Upper lobe of left lung (tissue), 6 donors: ENCODE data around the gene MLIP. TPM values are rescaled to one million over a fixed set of nuclear protein-coding genes. Genes with fewer than 3 reads are reported as not detected.

Experiments used
- ATAC-seq, 2 donors: fragments of 200-7000 bp; cut with Tn5 transposase; one replicate each; pipeline ENCODE4 v1.9.1; 2022; ENCODE audit warnings: mild to moderate bottlenecking in 2 of 2, moderate library complexity in 2 of 2; ENCODE audit not compliant: low FRiP score in 2 of 2
- DNase-seq, 2 donors: peaks; one replicate each; pipeline ENCODE4 v3.0.0-alpha.2; 2019 to 2020
- H3K27ac ChIP-seq, 4 donors: fragments of 200-600 bp; sonication (generic); one replicate each; pipeline ENCODE4 v1.5.1; 2016 to 2019
- H3K27me3 ChIP-seq, 4 donors: fragments of 200-600 bp; sonication (generic); one replicate each; pipeline ENCODE4 v1.5.1; 2017 to 2019
- H3K36me3 ChIP-seq, 4 donors: fragments of 200-600 bp; sonication (generic); one replicate each; pipeline ENCODE4 v1.5.1; 2016 to 2019
- H3K4me1 ChIP-seq, 4 donors: fragments of 200-600 bp; sonication (generic); one replicate each; pipeline ENCODE4 v1.5.1; 2018 to 2019
- H3K4me3 ChIP-seq, 4 donors: fragments of 200-600 bp; sonication (generic); one replicate each; pipeline ENCODE4 v1.5.1; 2017 to 2019; ENCODE audit warnings: mild to moderate bottlenecking in 2 of 4, moderate library complexity in 1 of 4
- H3K9me3 ChIP-seq, 4 donors: fragments of 200-600 bp; sonication (generic); one replicate each; pipeline ENCODE4 v1.5.1; 2018 to 2019
- EP300 ChIP-seq, 4 donors: sonication (generic); formaldehyde crosslinking; IDR thresholded peaks; one replicate each; pipeline ENCODE4 v1.5.1; 2017; ENCODE audit warnings: antibody characterized with exemption in 4 of 4, control low read depth in 2 of 4
- POLR2A ChIP-seq, 4 donors: fragments of 450-650 bp; IDR thresholded peaks; one replicate each; pipeline ENCODE4 v1.5.1; 2016 to 2017; ENCODE audit warnings: antibody characterized with exemption in 4 of 4, mild to moderate bottlenecking in 2 of 4
- POLR2AphosphoS5 ChIP-seq, 2 donors: sonication (generic); formaldehyde crosslinking; IDR thresholded peaks; one replicate each; pipeline ENCODE4 v1.5.1; 2017; ENCODE audit warnings: antibody characterized with exemption in 2 of 2
- WGBS, 2 donors: methylation state at CpG; one replicate each; pipeline ENCODE4 v1.1.5; 2017 to 2018; 5-methylcytosine and 5-hydroxymethylcytosine counted together
- total RNA-seq, 6 donors: library from RNA; depleted of rRNA in 4 of 6; stranded (reverse); fragments of >200 nt in 4 of 6; gene quantifications; one replicate each; pipeline versions ENCODE4 v1.1.0 to v1.2.1, GENCODE V29; 2016 to 2021
- TF ChIP-seq, protein P1 (sequence below), 6 experiments: fragments of 450-650 bp in 4 of 6; fragments of 200-600 bp in 2 of 6; sonication (generic) in 2 of 6; IDR thresholded peaks; one replicate each; pipeline ENCODE4 v1.5.1; 2016 to 2019; ENCODE audit warnings: antibody characterized with exemption in 6 of 6
- donor health status: DM: no; HTN: no; CAD: no; lungs with moderate emphysema.
- donor health status: DM: no; HTN: yes; CAD: no; lungs with severe emphysema.

The MLIP gene
- total RNA-seq, 6 donors from 2014 or later: 0.47 to 1.3 (median 0.77) TPM; not detected in 2

DNA sequence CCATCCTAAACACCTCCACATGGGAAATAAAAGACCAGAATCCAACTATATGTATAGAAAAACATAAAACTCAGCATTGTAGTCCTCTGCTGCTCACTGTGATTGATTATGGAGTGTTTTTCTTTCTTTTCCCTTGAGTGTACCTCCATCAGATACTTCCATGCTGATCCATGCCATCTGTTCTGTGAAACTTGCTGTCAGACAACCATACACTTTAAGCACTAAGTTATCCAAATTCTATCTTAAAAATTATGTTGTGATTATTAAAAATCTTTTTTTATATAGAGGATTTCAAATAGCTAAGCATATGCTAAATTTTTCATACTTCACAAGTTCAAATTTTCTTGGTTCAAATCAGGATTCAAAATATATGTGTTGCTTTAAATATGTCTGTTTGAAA lies 105.1 kb downstream of the MLIP start:
- Histone ChIP-seq H3K27me3 (no peaks in the 10 kb centered on the region), H3K36me3 (no peaks in the 10 kb centered on the region), H3K4me3 (no peak overlapping the region), H3K27ac (no peak overlapping the region), H3K4me1 (no peaks in the 10 kb centered on the region), H3K9me3 (no peaks in the 10 kb centered on the region)
- ATAC-seq (no peak), DNase-seq (no peak)
- TF ChIP-seq EP300 (IDR thresholded peaks at IDR 0.05): no peak
- TF ChIP-seq POLR2A (IDR thresholded peaks at IDR 0.05): no peak
- TF ChIP-seq POLR2AphosphoS5 (IDR thresholded peaks at IDR 0.05): no peak
- TF ChIP-seq, protein P1, sequence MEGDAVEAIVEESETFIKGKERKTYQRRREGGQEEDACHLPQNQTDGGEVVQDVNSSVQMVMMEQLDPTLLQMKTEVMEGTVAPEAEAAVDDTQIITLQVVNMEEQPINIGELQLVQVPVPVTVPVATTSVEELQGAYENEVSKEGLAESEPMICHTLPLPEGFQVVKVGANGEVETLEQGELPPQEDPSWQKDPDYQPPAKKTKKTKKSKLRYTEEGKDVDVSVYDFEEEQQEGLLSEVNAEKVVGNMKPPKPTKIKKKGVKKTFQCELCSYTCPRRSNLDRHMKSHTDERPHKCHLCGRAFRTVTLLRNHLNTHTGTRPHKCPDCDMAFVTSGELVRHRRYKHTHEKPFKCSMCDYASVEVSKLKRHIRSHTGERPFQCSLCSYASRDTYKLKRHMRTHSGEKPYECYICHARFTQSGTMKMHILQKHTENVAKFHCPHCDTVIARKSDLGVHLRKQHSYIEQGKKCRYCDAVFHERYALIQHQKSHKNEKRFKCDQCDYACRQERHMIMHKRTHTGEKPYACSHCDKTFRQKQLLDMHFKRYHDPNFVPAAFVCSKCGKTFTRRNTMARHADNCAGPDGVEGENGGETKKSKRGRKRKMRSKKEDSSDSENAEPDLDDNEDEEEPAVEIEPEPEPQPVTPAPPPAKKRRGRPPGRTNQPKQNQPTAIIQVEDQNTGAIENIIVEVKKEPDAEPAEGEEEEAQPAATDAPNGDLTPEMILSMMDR (IDR thresholded peaks at IDR 0.05): no peak

DNA sequence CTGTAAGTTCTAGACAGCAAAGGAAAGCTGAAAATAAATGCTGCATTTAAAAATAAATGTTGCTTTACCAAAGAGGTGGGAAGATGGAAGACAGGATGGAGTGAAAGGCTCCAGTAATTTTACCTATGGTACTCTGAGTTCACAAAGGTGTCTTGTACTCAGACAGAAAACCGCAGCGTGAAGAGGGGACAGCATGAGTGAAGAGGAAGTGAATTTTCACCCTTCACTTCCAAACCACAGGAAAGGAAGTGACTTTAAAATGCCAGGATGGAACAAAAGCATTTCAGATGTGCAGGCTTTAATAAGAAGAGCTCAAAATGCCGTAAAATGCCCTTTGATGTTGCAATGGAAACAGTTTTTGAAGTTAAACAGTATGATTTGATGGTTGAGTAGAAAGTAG lies 105.8 kb downstream of the MLIP start:
- TF ChIP-seq EP300 (IDR thresholded peaks at IDR 0.05) (no peak), POLR2AphosphoS5 (IDR thresholded peaks at IDR 0.05) (no peak), POLR2A (IDR thresholded peaks at IDR 0.05) (no peak)
- TF ChIP-seq, protein P1 (IDR thresholded peaks at IDR 0.05): no peak
- WGBS, 2 donors: 19 to 23% methylated on average over 3 of the region's 3 CpGs
- Histone ChIP-seq H3K4me3 (no peak overlapping the region), H3K27ac (no peak overlapping the region), H3K9me3 (no peaks in the 10 kb centered on the region), H3K36me3 (no peaks in the 10 kb centered on the region), H3K27me3 (no peaks in the 10 kb centered on the region), H3K4me1 (no peaks in the 10 kb centered on the region)
- no peak for ATAC-seq
- DNase-seq: no peak

DNA sequence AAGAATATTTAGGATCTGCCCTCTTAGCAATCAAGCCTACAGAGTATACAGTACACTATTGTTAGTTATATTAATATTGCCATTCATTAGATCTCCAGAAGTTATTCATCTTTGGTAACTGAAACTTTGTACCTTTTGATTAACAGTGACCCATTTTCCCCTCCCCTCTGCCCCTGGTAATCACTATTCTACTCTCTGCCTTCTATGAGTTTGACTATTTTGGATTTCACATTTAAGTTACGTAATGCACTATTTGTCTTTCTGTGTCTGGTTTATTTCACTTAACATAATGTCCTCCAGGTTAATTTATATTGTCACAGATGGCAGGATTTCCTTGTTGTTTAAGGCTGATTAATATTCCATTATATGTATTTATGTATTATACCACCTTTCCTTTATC lies 111.0 kb downstream of the MLIP start:
- DNase-seq: no peak
- Histone ChIP-seq H3K4me1 (no peaks in the 10 kb centered on the region), H3K36me3 (no peaks in the 10 kb centered on the region), H3K27ac (no peak overlapping the region), H3K4me3 (no peak overlapping the region), H3K27me3 (no peaks in the 10 kb centered on the region), H3K9me3 (peaks cover 0 to 4% (median 1%) of the 10 kb centered on the region in 4 donors)
- 83 to 94% methylated on average over 1 of the region's 1 CpG for WGBS, 2 donors
- no peak for ATAC-seq
- no peak for TF ChIP-seq POLR2AphosphoS5 (IDR thresholded peaks at IDR 0.05)
- TF ChIP-seq EP300 (IDR thresholded peaks at IDR 0.05): no peak
- no peak for TF ChIP-seq POLR2A (IDR thresholded peaks at IDR 0.05)
- TF ChIP-seq, protein P1 (IDR thresholded peaks at IDR 0.05): no peak

DNA sequence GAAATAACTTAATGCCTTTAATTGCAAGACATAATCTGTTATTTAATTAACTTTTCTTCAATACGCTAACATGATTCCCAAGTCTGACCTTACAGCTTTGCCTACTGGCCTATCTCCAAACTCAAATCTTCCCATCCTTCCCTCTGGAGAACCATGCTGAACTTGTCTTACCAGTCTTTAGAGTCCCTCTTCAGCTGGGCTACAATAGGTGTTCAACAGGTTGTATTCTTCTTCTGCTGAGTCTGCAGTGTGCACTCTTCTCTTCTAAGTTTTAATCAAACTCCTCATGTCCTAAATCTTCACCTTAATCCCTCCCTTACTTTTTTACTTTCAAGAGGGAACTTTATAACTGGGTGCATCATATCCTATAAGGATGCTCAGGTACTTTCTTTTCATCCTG lies 121.5 kb downstream of the MLIP start:
- Histone ChIP-seq H3K27me3 (no peaks in the 10 kb centered on the region), H3K4me3 (no peak overlapping the region), H3K36me3 (no peaks in the 10 kb centered on the region), H3K27ac (no peak overlapping the region), H3K4me1 (no peaks in the 10 kb centered on the region), H3K9me3 (no peaks in the 10 kb centered on the region)
- DNase-seq (no peak), ATAC-seq (no peak)
- WGBS, 2 donors: 78 to 95% methylated on average over 1 of the region's 1 CpG
- TF ChIP-seq EP300 (IDR thresholded peaks at IDR 0.05): no peak

DNA sequence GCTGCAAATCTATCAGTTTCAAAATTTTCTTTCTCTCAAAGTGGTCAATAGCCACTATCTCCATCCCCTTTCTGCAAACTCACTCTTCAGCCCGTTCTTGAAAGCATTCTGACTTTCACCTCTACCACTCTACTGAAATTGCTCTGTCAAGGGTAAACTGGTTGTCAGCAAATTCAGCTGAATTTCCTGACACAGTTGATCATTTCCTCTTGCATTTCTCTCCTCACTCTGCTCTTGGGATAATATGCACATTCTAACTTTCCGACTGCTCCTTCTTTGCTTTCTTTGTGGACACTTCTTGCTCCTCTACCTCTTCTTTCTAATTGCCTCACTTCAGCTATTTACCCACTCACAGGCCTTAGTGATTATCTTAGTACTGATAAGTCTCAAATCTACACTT lies 123.3 kb downstream of the MLIP start:
- no peak for TF ChIP-seq POLR2AphosphoS5 (IDR thresholded peaks at IDR 0.05)
- no peak for TF ChIP-seq EP300 (IDR thresholded peaks at IDR 0.05)
- TF ChIP-seq, protein P1 (IDR thresholded peaks at IDR 0.05): no peak
- TF ChIP-seq POLR2A (IDR thresholded peaks at IDR 0.05): no peak
- Histone ChIP-seq H3K4me3 (no peak overlapping the region), H3K36me3 (no peaks in the 10 kb centered on the region), H3K27me3 (no peaks in the 10 kb centered on the region), H3K9me3 (no peaks in the 10 kb centered on the region), H3K27ac (no peak overlapping the region), H3K4me1 (no peaks in the 10 kb centered on the region)
- WGBS, 2 donors: 41 to 48% methylated on average over 2 of the region's 2 CpGs
- DNase-seq: no peak
- no peak for ATAC-seq
